HG02642 (cell line): ENCODE data around the gene CCDC138.

Experiments
- ATAC-seq: cut with Tn5 transposase; IDR thresholded peaks from one replicate; pipeline ENCODE4 v1.9.1; 2021; ENCODE audit warnings: mild to moderate bottlenecking; ENCODE audit not compliant: unreplicated experiment, poor library complexity

The CCDC138 gene

GRCh38 chr2:108889907-108890306 is 103.3 kb downstream of the CCDC138 start:
- no peak for ATAC-seq

GRCh38 chr2:108893277-108893676 is 106.7 kb downstream of the CCDC138 start:
- ATAC-seq = no peak

- no peak for ATAC-seq
Observed at GRCh38 chr2:108894766-108895165, 108.2 kb downstream of the CCDC138 start.

GRCh38 chr2:108895188-108895587 is 108.6 kb downstream of the CCDC138 start:
- no peak for ATAC-seq

- ATAC-seq = no peak
Observed at GRCh38 chr2:108896741-108897140, 110.2 kb downstream of the CCDC138 start.

GRCh38 chr2:108898315-108899082 is 111.9 kb downstream of the CCDC138 start:
- ATAC-seq = no peak

GRCh38 chr2:108904680-108905079 is 118.1 kb downstream of the CCDC138 start:
- ATAC-seq = no peak

- ATAC-seq = no peak
Observed at GRCh38 chr2:108905176-108905575, 118.6 kb downstream of the CCDC138 start.

- no peak for ATAC-seq
Observed at GRCh38 chr2:108905906-108906305, 119.3 kb downstream of the CCDC138 start.

GRCh38 chr2:108906403-108907077 is 120.0 kb downstream of the CCDC138 start:
- ATAC-seq = no peak

GRCh38 chr2:108907822-108908712 is 121.5 kb downstream of the CCDC138 start:
- no peak for ATAC-seq

GRCh38 chr2:108908713-108909070 is 122.1 kb downstream of the CCDC138 start:
- no peak for ATAC-seq

- ATAC-seq = no peak
Observed at GRCh38 chr2:108909275-108909823, 122.8 kb downstream of the CCDC138 start.

GRCh38 chr2:108910011-108910431 is 123.5 kb downstream of the CCDC138 start:
- ATAC-seq = no peak

GRCh38 chr2:108910541-108911396 is 124.2 kb downstream of the CCDC138 start:
- no peak for ATAC-seq

GRCh38 chr2:108911401-108911800 is 124.8 kb downstream of the CCDC138 start:
- no peak for ATAC-seq

- no peak for ATAC-seq
Observed at GRCh38 chr2:108911807-108912628, 125.4 kb downstream of the CCDC138 start.

GRCh38 chr2:108912629-108912902 is 126.0 kb downstream of the CCDC138 start:
- no peak for ATAC-seq
